ENCODE results near the gene C20orf202.
"Not testable (repeated sequence)": the region's sequence is repeated elsewhere in the genome, so short reads cannot be mapped to it uniquely, and the experiment has no call there.

C20orf202 gene

GRCh38 chr20:1247689-1248088 is 44.4 kb downstream of the C20orf202 start:
- DNase-seq (ENCODE audit: low read depth), result no peak

GRCh38 chr20:1250282-1250681 is 47.0 kb downstream of the C20orf202 start:
- not testable (repeated sequence) for DNase-seq (ENCODE audit: low read depth)

DNA sequence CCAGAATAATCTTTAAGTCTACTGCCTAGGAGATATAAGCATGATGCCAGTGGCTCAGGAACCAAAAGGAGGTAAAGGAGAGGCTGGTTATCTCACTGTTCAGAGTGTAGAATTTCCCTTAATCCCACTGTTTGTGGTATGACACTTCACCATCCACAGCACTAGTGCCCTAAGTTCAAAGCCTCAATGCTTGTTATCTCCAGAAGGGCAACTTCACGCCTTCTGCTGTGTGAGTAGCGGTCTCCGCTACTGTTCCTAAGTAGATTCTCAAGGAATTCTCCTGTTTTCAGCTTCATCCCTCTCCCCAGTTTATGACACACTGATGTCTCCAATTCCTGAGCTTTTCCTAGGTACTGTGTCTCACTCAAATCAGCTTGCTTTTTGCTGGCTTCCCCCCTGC is 49.2 kb downstream of the C20orf202 start:
- DNase-seq (ENCODE audit: low read depth), result no peak

- no peak for DNase-seq (ENCODE audit: low read depth)
Observed at GRCh38 chr20:1254254-1254653, 51.0 kb downstream of the C20orf202 start.

DNA sequence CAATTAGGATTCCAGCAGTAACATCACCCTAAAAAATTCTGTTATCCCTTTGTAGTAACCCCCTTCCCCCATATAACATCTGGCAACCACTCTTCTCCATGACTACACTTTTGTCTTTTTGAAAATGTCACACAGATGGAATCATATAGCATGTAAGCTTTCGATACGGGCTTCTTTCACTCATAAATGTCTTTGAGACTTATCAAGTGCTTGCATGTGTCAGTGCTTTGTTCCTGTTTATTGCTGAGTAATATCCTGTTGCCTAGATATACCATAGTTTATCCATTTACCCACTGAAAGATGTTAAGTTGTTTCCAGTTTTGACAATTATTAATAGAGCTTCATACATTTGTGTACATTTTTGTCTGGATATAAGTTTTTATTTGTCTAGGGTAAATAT is 52.4 kb downstream of the C20orf202 start:
- DNase-seq (ENCODE audit: low read depth), result no peak
